Brain microvascular endothelial cell (primary cell): Measurements from ENCODE around the gene TRIM9.

Experiments used
- DNase-seq: peaks from one replicate; pipeline ENCODE4 v3.0.0-alpha.2; 2020
- H3K27ac ChIP-seq: fragments of 250-450 bp; sonication (Bioruptor Pico); 2 replicates; pipeline ENCODE4 v1.5.1; 2020; ENCODE audit warnings: mild to moderate bottlenecking, moderate library complexity
- H3K27me3 ChIP-seq: fragments of 250-450 bp; sonication (Bioruptor Pico); replicated peaks from 2 replicates; pipeline ENCODE4 v1.5.1; 2020; ENCODE audit warnings: mild to moderate bottlenecking
- H3K36me3 ChIP-seq: fragments of 250-450 bp; sonication (Bioruptor Pico); replicated peaks from 2 replicates; pipeline ENCODE4 v1.5.1; 2020; ENCODE audit warnings: mild to moderate bottlenecking
- H3K4me3 ChIP-seq: 2 replicates; pipeline ENCODE4 v1.5.1; 2011; ENCODE audit warnings: low read depth, mild to moderate bottlenecking, control low read depth, low read length, moderate library complexity
- in situ Hi-C: cut with HindIII; loops from 2 replicates; pipeline ENCODE4 v1.10.0; 2017; ENCODE audit warnings: low sequenced_read_pairs, low pct_ligation_motif_present
- TF ChIP-seq, protein P1 (sequence below): IDR thresholded peaks from 2 replicates; pipeline ENCODE4 v1.5.1; 2011; ENCODE audit warnings: low read depth, mild to moderate bottlenecking, moderate library complexity, low read length, control low read depth, inconsistent platforms; ENCODE audit errors: missing control alignments

The TRIM9 gene

DNA sequence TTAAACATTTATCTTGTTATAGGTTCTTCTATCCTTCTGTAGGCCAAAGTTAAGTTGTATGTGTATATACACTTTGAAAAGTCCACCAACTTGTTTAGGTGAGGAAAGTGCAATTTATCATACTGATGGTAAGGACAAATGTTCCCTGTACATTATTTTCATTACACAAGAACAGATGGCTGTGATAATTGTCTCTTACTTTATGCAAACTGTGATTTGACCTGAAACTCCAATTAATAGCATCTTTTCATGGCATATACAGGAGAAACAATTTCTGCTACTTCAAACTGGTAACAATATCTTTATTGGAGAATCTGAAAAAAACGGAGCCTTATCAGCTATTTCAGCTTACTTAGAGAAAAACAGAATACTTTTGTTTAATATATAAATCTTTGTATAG lies 5.6 kb downstream of the TRIM9 start:
- in situ Hi-C loops = no loop called here
- TF ChIP-seq, protein P1, sequence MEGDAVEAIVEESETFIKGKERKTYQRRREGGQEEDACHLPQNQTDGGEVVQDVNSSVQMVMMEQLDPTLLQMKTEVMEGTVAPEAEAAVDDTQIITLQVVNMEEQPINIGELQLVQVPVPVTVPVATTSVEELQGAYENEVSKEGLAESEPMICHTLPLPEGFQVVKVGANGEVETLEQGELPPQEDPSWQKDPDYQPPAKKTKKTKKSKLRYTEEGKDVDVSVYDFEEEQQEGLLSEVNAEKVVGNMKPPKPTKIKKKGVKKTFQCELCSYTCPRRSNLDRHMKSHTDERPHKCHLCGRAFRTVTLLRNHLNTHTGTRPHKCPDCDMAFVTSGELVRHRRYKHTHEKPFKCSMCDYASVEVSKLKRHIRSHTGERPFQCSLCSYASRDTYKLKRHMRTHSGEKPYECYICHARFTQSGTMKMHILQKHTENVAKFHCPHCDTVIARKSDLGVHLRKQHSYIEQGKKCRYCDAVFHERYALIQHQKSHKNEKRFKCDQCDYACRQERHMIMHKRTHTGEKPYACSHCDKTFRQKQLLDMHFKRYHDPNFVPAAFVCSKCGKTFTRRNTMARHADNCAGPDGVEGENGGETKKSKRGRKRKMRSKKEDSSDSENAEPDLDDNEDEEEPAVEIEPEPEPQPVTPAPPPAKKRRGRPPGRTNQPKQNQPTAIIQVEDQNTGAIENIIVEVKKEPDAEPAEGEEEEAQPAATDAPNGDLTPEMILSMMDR = no peak
- peaks cover 10% of the 10 kb centered on the region for H3K27me3 ChIP-seq
- no peak for DNase-seq
- H3K27ac ChIP-seq = no peak overlapping the region
- H3K36me3 ChIP-seq = no peaks in the 10 kb centered on the region
- H3K4me3 ChIP-seq = no peak overlapping the region

DNA sequence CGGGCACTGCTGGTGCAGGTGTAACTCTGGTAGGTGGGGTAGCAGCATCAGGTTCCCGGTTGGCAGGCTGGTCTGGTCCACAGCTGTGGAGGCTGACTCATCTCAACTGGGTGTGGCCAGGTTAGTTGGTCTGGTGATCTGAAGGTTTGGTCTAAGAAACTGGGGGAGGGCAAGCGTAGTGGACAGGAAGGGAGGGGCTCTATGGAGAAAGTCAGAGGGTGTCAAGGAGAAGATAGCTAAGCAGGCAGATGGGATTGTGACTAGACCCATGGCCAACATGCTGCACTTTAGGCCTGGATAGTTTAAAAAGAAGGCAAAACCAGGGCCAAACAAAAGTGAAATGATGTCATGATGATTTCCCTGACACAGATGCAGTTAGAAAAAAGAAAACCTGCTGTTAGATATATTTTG lies 7.9 kb downstream of the TRIM9 start:
- no peak for DNase-seq
- no peaks in the 10 kb centered on the region for H3K27me3 ChIP-seq
- TF ChIP-seq, protein P1 = no peak
- no peaks in the 10 kb centered on the region for H3K36me3 ChIP-seq
- H3K27ac ChIP-seq = no peak overlapping the region
- no peak overlapping the region for H3K4me3 ChIP-seq
- in situ Hi-C loops = no loop called here

DNA sequence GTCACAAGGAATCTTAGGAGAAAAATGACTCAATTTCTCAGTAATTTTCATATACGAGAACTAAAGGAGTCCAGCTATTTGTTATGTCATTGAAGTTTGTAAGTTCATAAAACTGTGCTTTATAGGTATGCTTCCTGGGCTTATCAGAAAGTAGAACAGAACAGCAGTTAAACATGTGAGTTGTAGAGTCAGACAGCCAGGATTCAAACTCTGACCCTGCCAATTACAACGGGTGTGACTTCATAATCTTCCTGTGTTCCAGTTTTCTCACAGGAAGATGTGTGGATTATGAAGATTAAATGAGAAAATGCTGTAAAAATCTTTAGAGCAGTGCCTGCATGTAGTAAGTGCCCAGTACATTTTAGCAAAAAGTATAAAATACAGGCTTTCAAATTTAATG lies 8.9 kb downstream of the TRIM9 start:
- in situ Hi-C loops = no loop called here
- Histone ChIP-seq H3K27me3 (no peaks in the 10 kb centered on the region), H3K36me3 (no peaks in the 10 kb centered on the region), H3K4me3 (no peak overlapping the region), H3K27ac (no peak overlapping the region)
- TF ChIP-seq, protein P1 = no peak
- DNase-seq = no peak

DNA sequence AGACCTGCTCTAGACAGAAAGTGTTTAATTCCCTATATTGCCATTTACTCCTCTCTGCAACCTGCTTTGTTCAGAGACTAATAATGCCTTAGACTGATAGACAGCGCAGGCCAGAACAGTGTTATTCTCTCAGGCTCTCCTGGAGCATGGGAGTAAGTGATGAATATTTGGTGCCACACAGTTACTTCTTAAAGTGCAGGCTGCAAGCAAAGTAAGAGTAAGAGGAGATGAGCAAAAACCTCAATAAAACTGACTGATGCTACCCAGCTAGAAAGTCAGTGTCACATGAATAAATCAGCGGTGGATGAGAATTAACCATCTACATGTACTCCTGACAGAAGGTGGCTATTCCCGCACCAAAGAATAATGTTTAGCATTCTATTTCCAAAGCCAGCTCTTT lies 9.9 kb downstream of the TRIM9 start:
- no peak for DNase-seq
- in situ Hi-C loops = no loop called here
- TF ChIP-seq, protein P1 = no peak
- Histone ChIP-seq H3K4me3 (no peak overlapping the region), H3K27ac (no peak overlapping the region), H3K27me3 (no peaks in the 10 kb centered on the region), H3K36me3 (no peaks in the 10 kb centered on the region)

DNA sequence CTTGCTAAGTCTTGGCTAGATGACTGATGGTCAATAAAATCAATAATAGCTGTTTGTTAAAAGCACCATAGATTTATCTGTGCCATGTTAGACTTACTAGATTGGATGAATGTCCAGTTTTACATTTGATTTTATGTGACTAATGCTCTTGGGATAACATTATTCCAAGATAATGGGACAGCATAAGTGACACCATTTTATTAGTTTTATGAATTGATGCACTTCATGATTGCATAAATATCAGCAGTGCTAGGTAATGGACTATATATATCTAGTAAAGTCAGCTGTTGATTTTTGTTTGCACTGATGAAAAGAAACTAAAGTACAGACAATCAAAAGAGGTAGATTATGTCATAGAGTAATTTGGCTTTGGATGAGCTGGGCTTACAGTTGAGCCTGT lies 10.4 kb downstream of the TRIM9 start:
- no peak overlapping the region for H3K27ac ChIP-seq
- TF ChIP-seq, protein P1 = no peak
- no peak for DNase-seq
- in situ Hi-C loops = no loop called here
- H3K27me3 ChIP-seq = no peaks in the 10 kb centered on the region
- no peaks in the 10 kb centered on the region for H3K36me3 ChIP-seq
- no peak overlapping the region for H3K4me3 ChIP-seq

DNA sequence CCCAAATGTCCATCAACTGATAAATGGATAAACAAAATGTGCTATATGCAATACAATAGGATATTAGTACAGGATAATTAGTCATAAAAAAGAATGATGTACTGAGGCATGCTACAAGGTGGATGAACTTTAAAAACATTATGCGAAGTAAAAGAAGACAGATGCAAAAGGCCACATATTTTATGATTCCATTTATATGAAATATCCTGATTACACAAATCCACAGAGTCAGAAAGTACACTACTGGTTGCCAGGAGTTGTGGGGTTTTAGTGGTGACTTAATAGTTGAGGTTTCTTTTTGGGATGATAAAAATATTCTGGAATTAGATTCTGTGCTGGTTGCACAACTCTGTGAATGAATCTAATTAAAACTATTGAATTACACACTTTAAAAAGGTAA lies 12.6 kb downstream of the TRIM9 start:
- in situ Hi-C loops = no loop called here
- no peaks in the 10 kb centered on the region for H3K36me3 ChIP-seq
- DNase-seq = no peak
- TF ChIP-seq, protein P1 = no peak
- H3K27me3 ChIP-seq = no peaks in the 10 kb centered on the region
- no peak overlapping the region for H3K4me3 ChIP-seq
- H3K27ac ChIP-seq = no peak overlapping the region
